WTC11 (cell line): Measurements from ENCODE around the gene RPS8. TPM values are rescaled to one million over a fixed set of nuclear protein-coding genes. Genes with fewer than 3 reads are reported as not detected.

ENCODE experiments used
- ATF3 ChIP-seq: sonication (generic); formaldehyde crosslinking; conservative IDR thresholded peaks from 2 replicates; pipeline ENCODE4 v1.8.1; 2022; ENCODE audit warnings: mild to moderate bottlenecking, missing genetic modification reagents
- E2F4 ChIP-seq: sonication (generic); formaldehyde crosslinking; IDR thresholded peaks from 2 replicates; pipeline ENCODE4 v1.8.1; 2022; ENCODE audit warnings: low read depth, mild to moderate bottlenecking, moderate library complexity, missing genetic modification reagents, borderline replicate concordance
- ELF4 ChIP-seq: sonication (generic); formaldehyde crosslinking; IDR thresholded peaks from 2 replicates; pipeline ENCODE4 v1.8.1; 2022; ENCODE audit warnings: low read depth, mild to moderate bottlenecking, moderate library complexity, missing genetic modification reagents
- FOXJ3 ChIP-seq: sonication (generic); formaldehyde crosslinking; IDR thresholded peaks from 2 replicates; pipeline ENCODE4 v1.9.0; 2021; ENCODE audit warnings: missing genetic modification reagents, mild to moderate bottlenecking, borderline replicate concordance
- FOXP1 ChIP-seq: sonication (generic); formaldehyde crosslinking; IDR thresholded peaks from 2 replicates; pipeline ENCODE4 v1.8.0; 2022; ENCODE audit warnings: missing genetic modification reagents, mild to moderate bottlenecking, moderate library complexity, borderline replicate concordance
- FOXP4 ChIP-seq: sonication (generic); formaldehyde crosslinking; IDR thresholded peaks from 2 replicates; pipeline ENCODE4 v1.8.0; 2022; ENCODE audit warnings: mild to moderate bottlenecking, missing genetic modification reagents
- GTF2I ChIP-seq: fragments of 250-450 bp; sonication (Bioruptor Pico); conservative IDR thresholded peaks from 2 replicates; pipeline ENCODE4 v1.4.0; 2021; ENCODE audit warnings: mild to moderate bottlenecking
- JUN ChIP-seq: sonication (generic); formaldehyde crosslinking; IDR thresholded peaks from 2 replicates; pipeline ENCODE4 v1.8.0; 2023; ENCODE audit warnings: mild to moderate bottlenecking, missing genetic modification reagents
- KAT7 ChIP-seq: sonication (generic); formaldehyde crosslinking; IDR thresholded peaks from 2 replicates; pipeline ENCODE4 v1.8.1; 2023; ENCODE audit warnings: missing genetic modification reagents, mild to moderate bottlenecking, borderline replicate concordance
- MYBL2 ChIP-seq: sonication (generic); formaldehyde crosslinking; IDR thresholded peaks from 2 replicates; pipeline ENCODE4 v1.8.1; 2023; ENCODE audit warnings: mild to moderate bottlenecking, moderate library complexity, missing genetic modification reagents
- NFATC4 ChIP-seq: fragments of 250-450 bp; sonication (Bioruptor Pico); IDR thresholded peaks from 2 replicates; pipeline ENCODE4 v1.9.0; 2021; ENCODE audit warnings: mild to moderate bottlenecking
- RORB ChIP-seq: fragments of 250-450 bp; sonication (Bioruptor Pico); IDR thresholded peaks from 2 replicates; pipeline ENCODE4 v1.9.0; 2021; ENCODE audit warnings: mild to moderate bottlenecking
- SMAD3 ChIP-seq: sonication (generic); formaldehyde crosslinking; IDR thresholded peaks from 2 replicates; pipeline ENCODE4 v1.8.0; 2022; ENCODE audit warnings: missing genetic modification reagents, mild to moderate bottlenecking, borderline replicate concordance
- SOX15 ChIP-seq: fragments of 250-450 bp; sonication (Bioruptor Pico); IDR thresholded peaks from 2 replicates; pipeline ENCODE4 v1.9.0; 2021; ENCODE audit warnings: mild to moderate bottlenecking
- STAT6 ChIP-seq: sonication (generic); formaldehyde crosslinking; conservative IDR thresholded peaks from 2 replicates; pipeline ENCODE4 v1.8.1; 2023; ENCODE audit warnings: mild to moderate bottlenecking, low read depth, missing genetic modification reagents, moderate library complexity
- TCF7 ChIP-seq: sonication (generic); formaldehyde crosslinking; IDR thresholded peaks from 2 replicates; pipeline ENCODE4 v1.8.0; 2022; ENCODE audit warnings: mild to moderate bottlenecking, low read depth, missing genetic modification reagents, moderate library complexity
- USF1 ChIP-seq: sonication (generic); formaldehyde crosslinking; IDR thresholded peaks from 2 replicates; pipeline ENCODE4 v1.8.0; 2022; ENCODE audit warnings: mild to moderate bottlenecking, missing genetic modification reagents
- ZBTB21 ChIP-seq: sonication (generic); formaldehyde crosslinking; IDR thresholded peaks from 2 replicates; pipeline ENCODE4 v1.8.1; 2023; ENCODE audit warnings: mild to moderate bottlenecking, missing genetic modification reagents, borderline replicate concordance
- ZNF219 ChIP-seq: sonication (generic); formaldehyde crosslinking; IDR thresholded peaks from 2 replicates; pipeline ENCODE4 v1.8.0; 2023; ENCODE audit warnings: missing genetic modification reagents, mild to moderate bottlenecking, borderline replicate concordance
- ZNF232 ChIP-seq: sonication (generic); formaldehyde crosslinking; IDR thresholded peaks from 2 replicates; pipeline ENCODE4 v1.8.0; 2022; ENCODE audit warnings: mild to moderate bottlenecking, missing genetic modification reagents
- ZNF281 ChIP-seq: sonication (generic); formaldehyde crosslinking; IDR thresholded peaks from 2 replicates; pipeline ENCODE4 v1.8.0; 2023; ENCODE audit warnings: mild to moderate bottlenecking, missing genetic modification reagents
- ZNF396 ChIP-seq: fragments of 250-450 bp; sonication (Bioruptor Pico); IDR thresholded peaks from 2 replicates; pipeline ENCODE4 v1.8.0; 2021; ENCODE audit warnings: mild to moderate bottlenecking, moderate library complexity, borderline replicate concordance
- ZNF416 ChIP-seq: fragments of 250-450 bp; sonication (Bioruptor Pico); IDR thresholded peaks from 2 replicates; pipeline ENCODE4 v1.9.0; 2021; ENCODE audit warnings: mild to moderate bottlenecking, inconsistent platforms
- ZNF532 ChIP-seq: fragments of 250-450 bp; sonication (Bioruptor Pico); IDR thresholded peaks from 2 replicates; pipeline ENCODE4 v1.9.0; 2021; ENCODE audit warnings: mild to moderate bottlenecking, borderline replicate concordance
- total RNA-seq: library from RNA; stranded (reverse); gene quantifications from 3 replicates; pipeline ENCODE4 v1.2.3, GENCODE V29; 2021

Gene RPS8
- total RNA-seq, 1 experiment from 2014 or later, result 2,343 TPM

- TF ChIP-seq ZNF532 (no peak), SMAD3 (CRISPR knock-in tag) (no peak; the same call in 1 of the 2 replicates), NFATC4 (no peak), FOXP1 (CRISPR knock-in tag) (peak; percentile 74; the same call in 1 of the 2 replicates), ZNF232 (CRISPR knock-in tag) (0 out of 2 replicates have a peak, but pooled peaks have one; percentile 56), JUN (0 out of 2 replicates have a peak, but pooled peaks have one; percentile 50), ZNF416 (CRISPR knock-in tag) (no peak), FOXJ3 (CRISPR knock-in tag) (no peak), MYBL2 (CRISPR knock-in tag) (peak; percentile 99), ZNF219 (CRISPR knock-in tag) (no peak), SOX15 (no peak), E2F4 (CRISPR knock-in tag) (peak; percentile 98), ELF4 (no peak), RORB (CRISPR knock-in tag) (no peak), GTF2I (CRISPR knock-in tag) (no peak), ZNF396 (CRISPR knock-in tag) (no peak), ZNF281 (CRISPR knock-in tag) (no peak), ZBTB21 (CRISPR knock-in tag) (no peak; the same call in 1 of the 2 replicates), ATF3 (CRISPR knock-in tag) (no peak), KAT7 (CRISPR knock-in tag) (no peak), TCF7 (CRISPR knock-in tag) (no peak), FOXP4 (CRISPR knock-in tag) (no peak), USF1 (CRISPR knock-in tag) (no peak), STAT6 (CRISPR knock-in tag) (no peak)
Observed at GRCh38 chr1:44739307-44740178, 35.8 kb upstream of the RPS8 start, which contains the start of gene KIF2C (continued).
